MCF 10A (cell line): ENCODE measurements around the gene GLYAT. TPM values are rescaled to one million over a fixed set of nuclear protein-coding genes. Genes with fewer than 3 reads are reported as not detected.
"Not testable (repeated sequence)": the region's sequence is repeated elsewhere in the genome, so short reads cannot be mapped to it uniquely, and the experiment has no call there.

ENCODE experiments used
- BruUV-seq: library from RNA; stranded (reverse); fragments of 400-500 nt; replicated peaks from 2 replicates; lab custom pipeline; 2021; lab: Mats Ljungman, UMichigan
- CTCF ChIA-PET: fragments of 300-600 bp; sonication (Branson Sonifier 250); formaldehyde crosslinking; extraction: SDS; loops from one replicate; lab custom pipeline; 2021; ENCODE audit warnings: antibody characterized with exemption, inconsistent platforms; lab: Yijun Ruan, JAX
- POLR2A ChIA-PET: fragments of 300-600, 350-650 bp; sonication (Branson Sonifier 250); formaldehyde crosslinking; extraction: SDS; loops from one replicate; lab custom pipeline; 2020; ENCODE audit warnings: antibody characterized with exemption, inconsistent platforms; lab: Yijun Ruan, JAX
- DNase-seq: peaks from one replicate; pipeline ENCODE4 v3.0.0-alpha.2; 2018; ENCODE audit not compliant: unreplicated experiment
- H3K27ac Mint-ChIP-seq: one replicate; pipeline ENCODE4 v1.8.0; 2022; ENCODE audit warnings: mild to moderate bottlenecking, low read depth, mixed read lengths; ENCODE audit not compliant: unreplicated experiment
- H3K27me3 Mint-ChIP-seq: one replicate; pipeline ENCODE4 v1.8.0; 2022; ENCODE audit warnings: mixed read lengths; ENCODE audit not compliant: insufficient read depth, unreplicated experiment
- H3K36me3 Mint-ChIP-seq: one replicate; pipeline ENCODE4 v1.8.0; 2022; ENCODE audit warnings: mild to moderate bottlenecking, moderate library complexity, mixed read lengths; ENCODE audit not compliant: insufficient read depth, unreplicated experiment
- H3K4me1 Mint-ChIP-seq: one replicate; pipeline ENCODE4 v1.8.0; 2022; ENCODE audit warnings: mixed read lengths; ENCODE audit not compliant: insufficient read depth, unreplicated experiment
- H3K4me3 Mint-ChIP-seq: one replicate; pipeline ENCODE4 v1.8.0; 2022; ENCODE audit warnings: mild to moderate bottlenecking, moderate library complexity, mixed read lengths; ENCODE audit not compliant: unreplicated experiment
- H3K9me3 Mint-ChIP-seq: one replicate; pipeline ENCODE4 v1.8.0; 2022; ENCODE audit warnings: mixed read lengths; ENCODE audit not compliant: unreplicated experiment
- intact Hi-C: fragments of 100-400 bp; cut with micrococcal nuclease; formaldehyde crosslinking; loops from 2 replicates; pipeline ENCODE4 v1.14.1; 2022
- total RNA-seq: library from RNA; stranded (reverse); gene quantifications from 2 replicates; pipeline ENCODE4 v1.2.3, GENCODE V29; 2022
- TF ChIP-seq, protein P1 (sequence below): fragments of 200-600 bp; IDR thresholded peaks from one replicate; pipeline ENCODE4 v1.8.0; 2022; ENCODE audit warnings: antibody characterized with exemption, mild to moderate bottlenecking; ENCODE audit not compliant: unreplicated experiment

Gene GLYAT
- total RNA-seq, 1 experiment from 2014 or later = not detected

DNA sequence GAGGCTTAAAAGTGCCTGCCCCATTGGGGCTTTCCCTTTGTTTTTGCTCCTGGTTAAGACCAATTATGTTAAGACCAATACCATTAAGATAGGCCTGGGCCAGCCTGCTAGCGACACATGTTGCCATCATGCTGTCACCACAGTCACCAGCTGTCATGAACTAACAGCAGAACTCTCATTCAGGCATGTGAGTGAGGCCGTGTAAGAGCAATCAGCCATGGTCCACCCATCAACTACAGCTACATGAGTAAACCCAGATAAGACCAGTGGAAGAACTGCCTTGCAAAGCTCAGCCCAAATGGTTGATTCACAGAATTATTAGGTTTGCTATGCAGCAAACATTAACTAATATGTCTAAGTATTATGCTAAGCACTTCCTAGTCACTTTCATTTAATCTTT is 19.9 kb downstream of the GLYAT start:
- DNase-seq = no peak
- Mint-ChIP-seq H3K27me3 (no peaks in the 10 kb centered on the region), H3K4me1 (no peaks in the 10 kb centered on the region), H3K27ac (no peak overlapping the region), H3K36me3 (no peaks in the 10 kb centered on the region), H3K9me3 (no peaks in the 10 kb centered on the region), H3K4me3 (no peak overlapping the region)
- TF ChIP-seq, protein P1, sequence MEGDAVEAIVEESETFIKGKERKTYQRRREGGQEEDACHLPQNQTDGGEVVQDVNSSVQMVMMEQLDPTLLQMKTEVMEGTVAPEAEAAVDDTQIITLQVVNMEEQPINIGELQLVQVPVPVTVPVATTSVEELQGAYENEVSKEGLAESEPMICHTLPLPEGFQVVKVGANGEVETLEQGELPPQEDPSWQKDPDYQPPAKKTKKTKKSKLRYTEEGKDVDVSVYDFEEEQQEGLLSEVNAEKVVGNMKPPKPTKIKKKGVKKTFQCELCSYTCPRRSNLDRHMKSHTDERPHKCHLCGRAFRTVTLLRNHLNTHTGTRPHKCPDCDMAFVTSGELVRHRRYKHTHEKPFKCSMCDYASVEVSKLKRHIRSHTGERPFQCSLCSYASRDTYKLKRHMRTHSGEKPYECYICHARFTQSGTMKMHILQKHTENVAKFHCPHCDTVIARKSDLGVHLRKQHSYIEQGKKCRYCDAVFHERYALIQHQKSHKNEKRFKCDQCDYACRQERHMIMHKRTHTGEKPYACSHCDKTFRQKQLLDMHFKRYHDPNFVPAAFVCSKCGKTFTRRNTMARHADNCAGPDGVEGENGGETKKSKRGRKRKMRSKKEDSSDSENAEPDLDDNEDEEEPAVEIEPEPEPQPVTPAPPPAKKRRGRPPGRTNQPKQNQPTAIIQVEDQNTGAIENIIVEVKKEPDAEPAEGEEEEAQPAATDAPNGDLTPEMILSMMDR = no peak
- ChIA-PET POLR2A (no interaction called here), CTCF (no interaction called here)
- BruUV-seq = no TSS peak
- intact Hi-C loops = no loop called here

DNA sequence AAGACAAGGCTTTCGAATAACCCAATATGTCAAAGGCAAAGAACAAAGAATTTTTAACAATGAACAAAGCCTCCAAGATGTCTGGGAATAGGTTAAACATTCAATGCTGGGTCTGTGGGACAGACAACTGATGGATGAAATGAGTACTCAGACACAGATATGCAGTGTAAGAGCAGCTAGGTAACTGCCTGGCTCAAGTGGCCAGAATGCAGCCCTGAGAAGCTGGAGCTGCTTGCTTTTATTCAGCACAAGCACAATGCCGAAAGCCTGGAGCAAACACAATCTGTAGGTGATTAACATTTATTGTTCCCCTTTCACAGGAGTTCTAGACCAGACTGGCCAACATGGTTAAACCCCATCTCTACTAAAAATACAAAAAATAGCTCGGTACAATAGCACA is 24.0 kb downstream of the GLYAT start:
- ChIA-PET POLR2A (interaction anchor here (0.7 kb wide), 1 partner anchor 75 kb away, joined by 4 read pairs; no protein-coding TSS in a partner anchor), CTCF (interaction anchor here (0.6 to 1.2 kb wide), 2 partner anchors 10 to 81 kb away, joined by 3 to 4 read pairs; no protein-coding TSS in a partner anchor)
- Mint-ChIP-seq H3K36me3 (no peaks in the 10 kb centered on the region), H3K4me1 (no peaks in the 10 kb centered on the region), H3K4me3 (no peak overlapping the region), H3K27me3 (no peaks in the 10 kb centered on the region), H3K27ac (no peak overlapping the region), H3K9me3 (peaks cover 13% of the 10 kb centered on the region)
- no peak for DNase-seq
- intact Hi-C loops = loop anchor here (5.0 kb wide), 1 partner anchor 40 kb away; no protein-coding TSS in a partner anchor
- TF ChIP-seq, protein P1 = no peak
- no TSS peak for BruUV-seq

DNA sequence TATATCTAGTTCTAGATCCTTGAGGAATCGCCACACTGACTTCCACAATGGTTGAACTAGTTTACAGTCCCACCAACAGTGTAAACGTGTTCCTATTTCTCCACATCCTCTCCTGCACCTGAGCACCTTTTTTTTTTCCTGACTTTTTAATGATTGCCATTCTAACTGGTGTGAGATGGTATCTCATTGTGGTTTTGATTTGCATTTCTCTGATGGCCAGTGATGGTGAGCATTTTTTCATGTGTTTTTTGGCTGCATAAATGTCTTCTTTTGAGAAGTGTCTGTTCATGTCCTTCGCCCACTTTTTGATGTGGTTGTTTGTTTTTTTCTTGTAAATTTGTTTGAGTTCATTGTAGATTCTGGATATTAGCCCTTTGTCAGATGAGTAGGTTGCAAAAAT is 34.9 kb downstream of the GLYAT start:
- intact Hi-C loops, POLR2A ChIA-PET, H3K27ac Mint-ChIP-seq, H3K4me1 Mint-ChIP-seq, H3K36me3 Mint-ChIP-seq, DNase-seq, CTCF ChIA-PET, H3K9me3 Mint-ChIP-seq, H3K4me3 Mint-ChIP-seq, BruUV-seq, H3K27me3 Mint-ChIP-seq: not testable (repeated sequence)

DNA sequence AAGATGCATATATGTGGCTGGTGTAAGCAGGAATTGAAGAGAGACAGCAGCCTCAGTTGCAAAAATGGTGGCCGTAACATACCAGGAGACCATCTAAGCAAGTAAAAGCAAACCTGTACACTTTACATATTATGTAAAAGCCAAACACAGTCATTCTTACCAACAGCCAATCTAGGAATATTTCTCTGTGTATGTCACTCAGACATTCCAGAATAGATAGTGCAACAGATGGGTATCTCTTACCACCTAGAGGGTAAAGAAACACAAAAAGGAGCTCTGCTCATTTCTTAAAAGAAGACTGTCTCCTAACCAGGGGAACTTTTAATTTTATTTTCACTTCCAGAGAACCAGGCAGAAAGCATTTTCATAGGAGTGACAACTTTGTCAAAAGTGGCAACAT is 38.7 kb downstream of the GLYAT start:
- H3K36me3 Mint-ChIP-seq = no peaks in the 10 kb centered on the region
- TF ChIP-seq, protein P1 = no peak
- no peaks in the 10 kb centered on the region for H3K9me3 Mint-ChIP-seq
- no peak overlapping the region for H3K4me3 Mint-ChIP-seq
- BruUV-seq = no TSS peak
- DNase-seq = no peak
- ChIA-PET CTCF (interaction anchor here (0.6 to 1.2 kb wide), 4 partner anchors 17 to 1322 kb away, joined by 3 to 6 read pairs (median 4); no protein-coding TSS in a partner anchor), POLR2A (no interaction called here)
- H3K27ac Mint-ChIP-seq = no peak overlapping the region
- peaks cover 9% of the 10 kb centered on the region for H3K4me1 Mint-ChIP-seq
- intact Hi-C loops = no loop called here
- no peaks in the 10 kb centered on the region for H3K27me3 Mint-ChIP-seq
